ENCODE measurements around the gene OPRL1.

DNA sequence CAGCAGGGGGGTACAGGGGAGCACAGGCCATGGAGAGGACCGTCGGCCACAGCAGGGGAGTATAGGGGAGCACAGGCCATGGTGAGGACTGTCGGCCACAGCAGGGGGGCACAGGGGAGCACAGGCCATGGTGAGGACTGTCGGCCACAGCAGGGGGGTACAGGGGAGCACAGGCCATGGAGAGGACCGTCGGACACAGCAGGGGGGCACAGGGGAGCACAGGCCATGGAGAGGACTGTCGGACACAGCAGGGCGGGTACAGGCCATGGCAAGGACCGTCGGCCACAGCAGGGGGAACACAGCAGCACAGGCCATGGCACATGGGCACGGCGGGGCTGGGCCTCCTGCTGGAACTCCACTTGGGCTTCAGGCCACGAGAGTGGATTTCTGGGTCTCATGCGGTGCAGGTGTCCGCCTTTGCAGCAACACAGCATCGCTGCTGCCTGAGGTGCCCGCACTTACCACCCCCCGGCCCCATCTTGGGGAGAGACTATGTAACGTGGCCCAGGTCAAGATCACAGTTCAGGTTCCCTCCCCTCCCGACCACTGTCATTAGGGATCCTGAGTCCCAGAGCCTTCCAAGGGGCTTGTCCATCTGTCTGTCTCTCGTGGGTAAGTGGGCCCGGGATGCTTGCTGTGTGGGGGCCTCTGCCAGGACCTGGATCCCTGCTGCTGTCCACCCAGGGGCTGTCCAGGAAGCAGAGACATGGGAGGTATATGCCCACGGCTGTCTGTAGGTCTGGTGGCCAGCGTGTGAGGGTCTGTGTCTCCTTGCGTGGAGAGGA lies 25.0 kb downstream of the OPRL1 start:
- TF ChIP-seq POLR2AphosphoS5 (IDR thresholded peaks at IDR 0.05; ENCODE audit: low read depth, low read length) (no peak), RCOR1 (IDR thresholded peaks at IDR 0.05; ENCODE audit: low read length) (no peak), SMC3 (IDR thresholded peaks at IDR 0.05; ENCODE audit: low read depth, low read length) (no peak), TAF1 (IDR thresholded peaks at IDR 0.05; ENCODE audit: borderline replicate concordance, low read depth, low read length) (no peak), YY1 (IDR thresholded peaks at IDR 0.05; ENCODE audit: low read depth) (no peak)
- TF ChIP-seq, protein P1, sequence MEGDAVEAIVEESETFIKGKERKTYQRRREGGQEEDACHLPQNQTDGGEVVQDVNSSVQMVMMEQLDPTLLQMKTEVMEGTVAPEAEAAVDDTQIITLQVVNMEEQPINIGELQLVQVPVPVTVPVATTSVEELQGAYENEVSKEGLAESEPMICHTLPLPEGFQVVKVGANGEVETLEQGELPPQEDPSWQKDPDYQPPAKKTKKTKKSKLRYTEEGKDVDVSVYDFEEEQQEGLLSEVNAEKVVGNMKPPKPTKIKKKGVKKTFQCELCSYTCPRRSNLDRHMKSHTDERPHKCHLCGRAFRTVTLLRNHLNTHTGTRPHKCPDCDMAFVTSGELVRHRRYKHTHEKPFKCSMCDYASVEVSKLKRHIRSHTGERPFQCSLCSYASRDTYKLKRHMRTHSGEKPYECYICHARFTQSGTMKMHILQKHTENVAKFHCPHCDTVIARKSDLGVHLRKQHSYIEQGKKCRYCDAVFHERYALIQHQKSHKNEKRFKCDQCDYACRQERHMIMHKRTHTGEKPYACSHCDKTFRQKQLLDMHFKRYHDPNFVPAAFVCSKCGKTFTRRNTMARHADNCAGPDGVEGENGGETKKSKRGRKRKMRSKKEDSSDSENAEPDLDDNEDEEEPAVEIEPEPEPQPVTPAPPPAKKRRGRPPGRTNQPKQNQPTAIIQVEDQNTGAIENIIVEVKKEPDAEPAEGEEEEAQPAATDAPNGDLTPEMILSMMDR (IDR thresholded peaks at IDR 0.05) = no peak
